OCI-M2 (cell line): Measurements from ENCODE around the gene TM9SF3.
"Not testable (repeated sequence)": the region's sequence is repeated elsewhere in the genome, so short reads cannot be mapped to it uniquely, and the experiment has no call there.

Experiments
- DNase-seq: peaks from one replicate; lab custom pipeline; 2025; ENCODE audit not compliant: unreplicated experiment; lab: John Stamatoyannopoulos, UW

Gene TM9SF3

DNA sequence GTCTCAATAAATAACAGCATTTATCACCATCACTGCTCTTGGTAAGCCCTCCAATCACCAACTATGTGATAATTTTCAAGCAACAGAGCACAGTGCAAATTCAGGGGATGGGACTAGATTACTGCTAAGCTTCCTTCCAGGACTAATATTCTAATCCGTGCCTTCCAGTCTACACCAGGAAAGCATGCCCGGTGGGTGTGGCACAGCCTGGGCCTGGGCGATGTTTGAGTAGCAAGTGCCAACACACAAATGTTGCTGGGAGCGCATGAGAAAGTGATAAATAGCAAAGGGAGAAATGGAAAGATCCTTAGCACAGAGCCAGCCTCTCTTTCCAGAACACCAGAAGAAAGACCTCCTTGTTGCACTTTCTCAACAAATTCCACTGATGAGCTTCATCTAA is 13.5 kb upstream of the TM9SF3 start:
- no peak for DNase-seq

DNA sequence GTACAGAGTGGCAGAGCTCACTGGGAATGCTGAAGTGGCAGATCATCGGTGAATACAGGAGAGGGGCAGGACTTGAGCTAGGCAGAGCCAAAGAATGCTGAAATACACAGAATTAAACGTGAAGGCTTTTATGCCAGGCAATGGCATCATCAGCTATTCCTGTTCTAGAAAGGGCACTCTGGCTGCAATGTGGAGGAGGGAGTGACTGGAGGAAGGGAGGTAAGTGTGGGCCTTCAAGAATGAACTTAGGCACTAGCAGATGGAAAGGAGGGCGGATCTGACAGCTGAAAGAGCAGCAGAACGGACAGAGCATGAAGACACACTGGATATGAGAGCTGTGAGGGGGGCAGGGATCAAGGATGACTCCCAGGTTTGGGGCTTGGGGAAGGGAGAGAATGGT is 12.0 kb upstream of the TM9SF3 start:
- DNase-seq, result no peak

GRCh38 chr10:96596422-96597407 is 9.9 kb upstream of the TM9SF3 start:
- DNase-seq, result no peak

- no peak for DNase-seq
Measured at GRCh38 chr10:96595741-96596140, 8.9 kb upstream of the TM9SF3 start.

DNA sequence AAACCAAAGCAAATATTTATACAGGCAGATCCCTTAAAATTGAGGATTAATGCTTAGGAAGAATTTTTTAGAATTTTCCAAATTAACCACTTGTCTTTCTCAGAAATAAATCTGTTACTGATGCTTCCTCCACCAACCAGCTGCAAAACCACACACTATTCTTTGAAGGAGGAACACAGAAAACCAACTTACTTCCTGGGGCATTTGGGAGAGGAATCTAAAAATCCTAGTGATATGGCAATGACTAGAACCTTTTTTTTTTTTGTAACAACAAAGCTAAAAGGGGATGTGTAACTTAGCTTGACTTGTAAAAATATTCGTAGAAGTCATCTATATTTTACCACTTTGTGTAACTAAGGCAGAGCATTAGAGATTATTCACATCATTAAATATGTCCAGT is 5.1 kb upstream of the TM9SF3 start:
- no peak for DNase-seq

GRCh38 chr10:96588616-96589419 is 2.0 kb upstream of the TM9SF3 start:
- DNase-seq, result no peak

DNA sequence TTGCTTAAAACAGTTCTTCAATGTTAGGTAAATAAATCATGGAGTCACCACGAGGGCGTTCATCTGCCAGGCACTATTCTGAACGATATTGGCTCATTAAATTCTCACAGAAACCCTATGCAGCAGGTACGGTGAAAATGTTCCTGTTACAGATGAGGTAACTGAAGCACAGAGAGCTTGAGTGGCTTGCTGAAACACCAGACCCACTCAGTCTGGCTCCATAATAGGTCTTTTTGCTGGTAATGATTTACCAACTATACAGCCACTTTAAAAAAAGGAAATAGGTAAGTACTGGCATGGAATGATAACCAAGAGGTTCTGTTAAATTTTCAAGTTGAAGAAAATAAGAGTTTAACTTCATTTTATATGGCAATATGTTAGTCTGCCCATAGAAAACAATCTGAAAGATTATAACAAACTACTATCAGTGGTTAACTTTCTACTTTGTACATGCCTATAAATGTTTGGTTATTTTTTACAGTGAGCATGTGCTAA is 1.3 kb upstream of the TM9SF3 start:
- DNase-seq, result no peak

DNA sequence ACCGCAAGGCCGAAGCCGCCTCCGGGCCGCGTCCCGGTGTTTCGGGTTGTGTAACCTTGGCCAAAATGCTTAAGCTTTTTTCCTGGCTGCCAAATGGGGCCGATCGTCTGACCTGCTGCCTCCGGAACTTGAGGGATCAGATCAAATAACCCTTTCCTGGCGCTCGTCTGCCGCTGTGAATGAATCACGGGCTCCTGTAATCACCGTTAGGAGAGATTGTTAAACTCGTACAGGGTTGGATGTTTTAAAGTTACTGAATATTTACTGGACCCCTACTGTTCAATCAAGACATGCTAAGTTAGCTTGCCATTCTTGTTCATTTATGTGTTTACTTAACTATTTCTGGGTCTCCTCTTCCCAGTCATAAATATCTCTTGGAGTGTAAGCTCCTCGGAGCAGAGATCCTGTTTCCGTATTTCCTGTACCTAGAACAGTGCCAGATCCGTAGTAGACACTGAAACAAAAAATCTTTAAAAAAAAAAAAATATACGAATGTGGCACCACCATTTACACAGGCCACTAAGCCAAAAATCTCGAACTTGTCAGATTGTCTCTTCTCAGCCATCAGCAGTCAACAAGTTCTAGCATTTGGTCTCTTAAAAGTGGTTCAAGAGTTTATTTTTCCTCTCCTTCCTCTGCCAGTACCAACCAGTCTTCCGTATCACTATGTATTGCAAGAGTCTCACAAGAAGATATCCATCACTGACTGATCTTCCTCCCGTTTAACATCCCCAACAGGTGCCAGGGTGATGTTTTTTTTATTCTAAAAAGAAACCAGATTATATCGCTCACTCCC is 650 bp upstream of the TM9SF3 start:
- no peak for DNase-seq

- DNase-seq, result no peak
Measured at GRCh38 chr10:96585736-96586418, 935 bp downstream of the TM9SF3 start.

- DNase-seq, result no peak
Measured at GRCh38 chr10:96584474-96584873, 2.3 kb downstream of the TM9SF3 start.

DNA sequence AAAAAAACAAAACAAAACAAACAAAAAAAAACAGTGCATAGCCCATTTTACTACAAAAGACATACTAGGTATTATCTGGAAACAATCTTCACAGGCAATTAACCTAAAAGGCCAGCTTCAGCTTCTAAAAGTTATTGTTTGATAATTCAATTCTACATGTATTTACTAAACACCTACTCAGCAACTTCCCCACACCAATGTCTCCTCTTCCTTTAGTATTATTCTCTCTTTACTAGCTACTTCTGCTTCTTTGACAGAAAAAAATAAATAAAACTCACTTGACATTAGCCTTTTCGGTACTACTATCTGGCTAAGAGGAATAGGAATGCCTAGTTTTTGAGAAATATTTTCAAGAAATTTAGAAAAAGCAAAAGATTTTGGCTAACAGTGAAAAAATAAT is 2.8 kb downstream of the TM9SF3 start:
- DNase-seq, result no peak

DNA sequence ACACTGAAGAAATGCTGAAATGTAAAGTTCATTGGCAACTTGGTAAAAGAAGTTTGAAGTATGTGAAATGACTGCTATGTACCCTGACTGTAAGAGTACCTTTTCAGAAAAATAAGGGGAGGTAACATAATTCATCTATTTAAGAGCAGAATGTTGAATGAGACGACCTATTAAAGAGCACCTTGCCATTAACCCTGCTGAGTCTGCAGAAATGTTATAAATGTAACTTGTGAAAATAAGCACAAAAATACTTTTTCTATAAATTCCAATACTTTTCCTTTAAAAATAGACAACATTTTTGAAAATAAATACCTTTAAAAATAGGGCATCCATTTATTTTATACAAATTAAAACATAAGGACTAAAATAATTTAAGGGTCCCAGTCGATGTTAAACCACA is 7.7 kb downstream of the TM9SF3 start:
- DNase-seq, result no peak

DNA sequence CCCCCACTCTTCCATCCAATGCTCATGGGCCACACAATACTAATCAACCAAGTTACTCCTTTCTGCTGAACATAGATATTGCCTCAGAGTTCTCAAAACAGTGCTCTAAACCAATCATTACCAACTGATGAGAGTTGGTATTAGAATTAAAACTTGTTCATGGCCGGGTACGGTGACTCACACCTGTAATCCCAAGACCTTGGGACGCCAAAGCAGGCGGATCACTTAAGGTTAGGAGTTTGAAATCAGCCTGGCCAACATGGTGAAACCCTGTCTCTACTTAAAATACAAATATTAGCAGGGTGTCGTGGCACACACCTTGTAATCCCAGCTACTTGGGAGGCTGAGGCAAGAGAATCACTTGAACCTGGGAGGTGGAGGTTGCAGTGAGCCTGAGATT is 8.2 kb downstream of the TM9SF3 start:
- no peak for DNase-seq

DNA sequence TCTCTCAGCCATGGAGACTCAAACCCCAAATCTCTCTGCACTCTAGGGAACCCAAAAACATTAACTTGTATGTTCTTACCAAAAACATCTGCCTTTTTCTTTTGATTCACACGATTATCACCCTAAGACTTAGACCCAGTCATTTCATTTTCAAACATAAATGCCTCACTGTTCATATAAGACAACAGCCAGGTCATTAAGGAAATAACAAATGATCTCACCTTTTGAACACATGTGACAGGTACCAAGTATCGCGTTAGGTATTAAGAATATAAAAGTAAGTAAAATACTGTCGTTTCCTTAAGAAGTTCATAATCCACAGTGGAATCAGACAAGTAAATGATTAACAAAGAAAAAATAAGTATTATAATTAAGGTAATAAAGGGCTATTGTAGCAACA is 8.8 kb downstream of the TM9SF3 start:
- DNase-seq, result no peak

DNA sequence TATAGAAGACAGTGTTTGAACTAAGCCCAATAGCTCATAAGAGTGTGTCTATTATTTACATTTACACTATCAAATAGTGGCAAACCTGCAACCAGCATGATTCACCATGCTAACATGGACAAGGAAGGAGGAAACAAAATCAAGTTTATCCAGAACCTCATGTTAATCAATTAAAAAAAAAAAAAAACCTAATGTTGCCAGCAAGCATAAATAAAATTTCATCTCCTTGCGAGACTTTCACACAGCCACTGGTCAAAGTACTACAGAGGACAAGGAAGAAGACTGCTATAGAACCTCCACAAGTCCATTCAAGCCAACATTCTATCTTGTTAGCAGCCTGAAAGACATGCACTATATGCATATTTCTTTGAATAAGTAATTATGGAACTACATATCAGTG is 9.7 kb downstream of the TM9SF3 start:
- no peak for DNase-seq

GRCh38 chr10:96576277-96576980 is 10.4 kb downstream of the TM9SF3 start:
- no peak for DNase-seq

- not testable (repeated sequence) for DNase-seq
Measured at GRCh38 chr10:96574564-96574963, 12.2 kb downstream of the TM9SF3 start.

DNA sequence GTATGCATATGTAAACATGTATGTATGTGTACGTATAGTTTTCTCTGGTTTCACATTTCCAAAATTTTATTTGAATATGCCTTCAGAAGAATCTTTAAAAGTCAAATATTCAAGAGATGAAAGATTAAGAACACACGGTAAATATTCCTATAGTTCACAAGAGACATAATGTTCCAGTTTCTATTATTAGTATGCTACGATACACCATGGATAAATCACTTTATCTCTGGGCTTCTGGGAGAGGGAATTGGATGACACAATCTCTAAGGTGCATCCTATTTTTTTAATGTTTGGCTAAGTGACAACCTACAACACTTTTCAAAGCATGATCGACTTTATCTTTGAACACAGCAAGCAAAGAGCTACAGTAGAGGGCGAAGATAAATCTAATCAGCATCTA is 13.8 kb downstream of the TM9SF3 start:
- DNase-seq, result no peak

DNA sequence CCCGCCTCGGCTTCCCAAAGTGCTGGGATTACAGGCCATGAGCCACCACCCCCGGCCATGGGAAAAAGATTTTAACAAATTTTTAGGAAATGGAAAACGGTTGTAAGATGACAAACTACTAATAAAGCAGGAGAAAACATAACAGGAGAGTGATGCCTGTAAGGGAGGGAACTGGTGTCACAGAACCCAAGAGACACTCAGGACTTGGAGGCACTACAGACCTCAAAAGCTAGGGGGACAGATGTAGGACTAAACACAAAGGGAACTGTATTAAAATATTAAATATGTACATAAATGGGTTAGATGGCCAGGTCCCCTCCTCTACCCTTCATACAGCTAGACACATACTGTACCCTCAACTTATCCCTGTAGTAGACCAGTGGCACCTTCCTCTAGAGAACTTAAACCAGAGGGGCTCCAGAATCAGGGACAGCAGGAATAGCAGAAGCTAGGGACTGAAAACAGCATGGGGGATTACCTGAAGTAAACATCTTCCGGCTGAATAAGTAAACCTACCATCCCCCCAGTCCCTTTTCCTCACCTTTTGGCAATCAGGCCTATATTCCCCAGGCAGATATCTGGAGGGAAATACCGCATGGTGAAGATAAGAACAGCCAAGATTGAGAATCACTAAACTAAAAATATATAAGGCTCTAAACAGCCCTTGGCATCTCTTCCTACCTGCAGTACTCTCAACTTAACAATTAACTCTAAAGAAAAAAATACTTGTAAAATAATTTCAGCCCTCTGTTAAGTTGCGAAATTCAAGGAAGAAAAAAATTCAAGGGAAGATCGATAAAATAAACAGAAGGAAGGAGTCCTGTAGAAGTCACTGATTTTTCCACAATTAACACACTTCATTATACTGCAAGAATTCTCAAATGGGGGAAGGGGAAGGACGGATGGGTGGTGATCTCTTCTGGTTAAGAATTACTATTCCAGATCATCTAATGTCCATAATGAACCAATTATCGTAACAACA is 15.5 kb downstream of the TM9SF3 start:
- DNase-seq, result no peak
